NCI-H2227 (cell line): ENCODE measurements around the gene RARB.

ENCODE experiments used
- DNase-seq: peaks from one replicate; lab custom pipeline; 2025; ENCODE audit not compliant: unreplicated experiment; lab: John Stamatoyannopoulos, UW

Gene RARB

GRCh38 chr3:25421747-25422146 lies 6.3 kb upstream of the RARB start:
- no peak for DNase-seq

- DNase-seq: no peak
These were observed 4.1 kb upstream of the RARB start for GRCh38 chr3:25423780-25424588.

- DNase-seq: no peak
These were observed 3.4 kb upstream of the RARB start for GRCh38 chr3:25424614-25425013.

- DNase-seq: no peak
These were observed 1.7 kb upstream of the RARB start for GRCh38 chr3:25426408-25426807.

- no peak for DNase-seq
These were observed 908 bp upstream of the RARB start for GRCh38 chr3:25427155-25427554.

- DNase-seq: no peak
These were observed 511 bp upstream of the RARB start for GRCh38 chr3:25427563-25427941.

GRCh38 chr3:25428789-25429335 lies 799 bp downstream of the RARB start:
- no peak for DNase-seq

- no peak for DNase-seq
These were observed 1.6 kb downstream of the RARB start for GRCh38 chr3:25429361-25430286.

GRCh38 chr3:25430287-25430934 lies 2.3 kb downstream of the RARB start:
- no peak for DNase-seq

- DNase-seq: no peak
These were observed 3.1 kb downstream of the RARB start for GRCh38 chr3:25430935-25431770.

GRCh38 chr3:25432176-25432720 lies 4.2 kb downstream of the RARB start:
- DNase-seq: no peak

- no peak for DNase-seq
These were observed 5.0 kb downstream of the RARB start for GRCh38 chr3:25433106-25433505.

- no peak for DNase-seq
These were observed 5.8 kb downstream of the RARB start for GRCh38 chr3:25433868-25434267.

GRCh38 chr3:25437953-25438352 lies 9.9 kb downstream of the RARB start:
- no peak for DNase-seq

- no peak for DNase-seq
These were observed 10.9 kb downstream of the RARB start for GRCh38 chr3:25438791-25439555.

GRCh38 chr3:25441234-25441856 lies 13.3 kb downstream of the RARB start:
- no peak for DNase-seq

- DNase-seq: no peak
These were observed 14.4 kb downstream of the RARB start for GRCh38 chr3:25442486-25442885.

GRCh38 chr3:25444273-25444672 lies 16.2 kb downstream of the RARB start:
- no peak for DNase-seq

GRCh38 chr3:25445731-25446130 lies 17.7 kb downstream of the RARB start:
- DNase-seq: no peak
